ENCODE data around the gene ADAM12. TPM values are rescaled to one million over a fixed set of nuclear protein-coding genes. Genes with fewer than 3 reads are reported as not detected.
"Not testable (repeated sequence)": the region's sequence is repeated elsewhere in the genome, so short reads cannot be mapped to it uniquely, and the experiment has no call there.

The ADAM12 gene
- total RNA-seq, 2 experiments from 2014 or later: 1.2 to 1.5 TPM

GRCh38 chr10:126177417-126178030 lies 210.8 kb downstream of the ADAM12 start:
- no peak for ATAC-seq (ENCODE audit: poor library complexity)
- Histone ChIP-seq H3K36me3 (ENCODE audit: insufficient read depth, low read length) (no peaks in the 10 kb centered on the region), H3K4me1 (ENCODE audit: insufficient read depth, low read length) (no peaks in the 10 kb centered on the region), H3K4me3 (ENCODE audit: low read length) (no peak overlapping the region), H3K27ac (ENCODE audit: low read depth in 1 of 2, low read length in 2 of 2) (no peak overlapping the region), H3K9me3 (ENCODE audit: control insufficient read depth in 1 of 2, insufficient read depth in 1 of 2, low read length in 2 of 2) (peaks cover 0 to 5% of the 10 kb centered on the region in 2 experiments), H3K27me3 (ENCODE audit: control insufficient read depth in 1 of 2, insufficient read depth in 2 of 2, low read length in 2 of 2) (no peaks in the 10 kb centered on the region)
- Mint-ChIP-seq H3K4me1 (ENCODE audit: low read depth) (no peaks in the 10 kb centered on the region), H3K9me3 (peaks cover 2% of the 10 kb centered on the region), H3K27me3 (no peaks in the 10 kb centered on the region), H3K27ac (no peak overlapping the region), H3K36me3 (ENCODE audit: low read depth) (no peaks in the 10 kb centered on the region), H3K4me3 (no peak overlapping the region)
- POLR2A ChIA-PET: no interaction called here
- CTCF ChIA-PET: no interaction called here
- no peak for DNase-seq
- intact Hi-C loops (cut with DNase I, micrococcal nuclease): no loop called here
- TF ChIP-seq CTCF (IDR thresholded peaks at IDR 0.05): no peak

GRCh38 chr10:126175641-126176262 lies 212.5 kb downstream of the ADAM12 start:
- Histone ChIP-seq H3K4me3 (ENCODE audit: low read length) (no peak overlapping the region), H3K4me1 (ENCODE audit: insufficient read depth, low read length) (no peaks in the 10 kb centered on the region), H3K9me3 (ENCODE audit: control insufficient read depth in 1 of 2, insufficient read depth in 1 of 2, low read length in 2 of 2) (peaks cover 0 to 5% of the 10 kb centered on the region in 2 experiments), H3K36me3 (ENCODE audit: insufficient read depth, low read length) (no peaks in the 10 kb centered on the region), H3K27me3 (ENCODE audit: control insufficient read depth in 1 of 2, insufficient read depth in 2 of 2, low read length in 2 of 2) (no peaks in the 10 kb centered on the region), H3K27ac (ENCODE audit: low read depth in 1 of 2, low read length in 2 of 2) (no peak overlapping the region)
- no peak overlapping the region for H3K27ac Mint-ChIP-seq
- POLR2A ChIA-PET: no interaction called here
- no peak overlapping the region for H3K4me3 Mint-ChIP-seq
- ATAC-seq (ENCODE audit: poor library complexity) (no peak), DNase-seq (no peak)
- H3K36me3 Mint-ChIP-seq (ENCODE audit: low read depth): no peaks in the 10 kb centered on the region
- intact Hi-C loops (cut with DNase I, micrococcal nuclease): no loop called here
- no peak for TF ChIP-seq CTCF (IDR thresholded peaks at IDR 0.05)
- no peaks in the 10 kb centered on the region for H3K27me3 Mint-ChIP-seq
- no peaks in the 10 kb centered on the region for H3K4me1 Mint-ChIP-seq (ENCODE audit: low read depth)
- H3K9me3 Mint-ChIP-seq: peaks cover 2% of the 10 kb centered on the region
- CTCF ChIA-PET: no interaction called here

- H3K4me3 ChIP-seq (ENCODE audit: low read length); H3K36me3 Mint-ChIP-seq (ENCODE audit: low read depth); CTCF ChIA-PET; H3K27ac ChIP-seq (ENCODE audit: low read depth in 1 of 2, low read length in 2 of 2); ATAC-seq (ENCODE audit: poor library complexity); H3K36me3 ChIP-seq (ENCODE audit: insufficient read depth, low read length); H3K4me1 ChIP-seq (ENCODE audit: insufficient read depth, low read length); H3K27ac Mint-ChIP-seq; H3K4me3 Mint-ChIP-seq; intact Hi-C loops (cut with DNase I, micrococcal nuclease); H3K27me3 ChIP-seq (ENCODE audit: control insufficient read depth in 1 of 2, insufficient read depth in 2 of 2, low read length in 2 of 2); H3K9me3 ChIP-seq (ENCODE audit: control insufficient read depth in 1 of 2, insufficient read depth in 1 of 2, low read length in 2 of 2); H3K9me3 Mint-ChIP-seq; H3K27me3 Mint-ChIP-seq; H3K4me1 Mint-ChIP-seq (ENCODE audit: low read depth); DNase-seq; POLR2A ChIA-PET: not testable (repeated sequence)
Observed at GRCh38 chr10:126172755-126173154, 215.5 kb downstream of the ADAM12 start.

GRCh38 chr10:126171555-126171954 lies 216.7 kb downstream of the ADAM12 start:
- H3K4me3 ChIP-seq (ENCODE audit: low read length): no peak overlapping the region
- H3K27ac ChIP-seq (ENCODE audit: low read depth in 1 of 2, low read length in 2 of 2): no peak overlapping the region
- ChIA-PET POLR2A (no interaction called here), CTCF (no interaction called here)
- no peaks in the 10 kb centered on the region for H3K27me3 Mint-ChIP-seq
- ATAC-seq (ENCODE audit: poor library complexity) (no peak), DNase-seq (no peak)
- no peaks in the 10 kb centered on the region for H3K27me3 ChIP-seq (ENCODE audit: control insufficient read depth in 1 of 2, insufficient read depth in 2 of 2, low read length in 2 of 2)
- no peaks in the 10 kb centered on the region for H3K36me3 Mint-ChIP-seq (ENCODE audit: low read depth)
- H3K4me1 Mint-ChIP-seq (ENCODE audit: low read depth): no peaks in the 10 kb centered on the region
- H3K4me1 ChIP-seq (ENCODE audit: insufficient read depth, low read length): no peaks in the 10 kb centered on the region
- no peak overlapping the region for H3K27ac Mint-ChIP-seq
- H3K4me3 Mint-ChIP-seq: no peak overlapping the region
- H3K9me3 ChIP-seq (ENCODE audit: control insufficient read depth in 1 of 2, insufficient read depth in 1 of 2, low read length in 2 of 2): peaks cover 0 to 9% of the 10 kb centered on the region in 2 experiments
- intact Hi-C loops (cut with DNase I, micrococcal nuclease): no loop called here
- no peak for TF ChIP-seq CTCF (IDR thresholded peaks at IDR 0.05)
- H3K9me3 Mint-ChIP-seq: peaks cover 2% of the 10 kb centered on the region
- H3K36me3 ChIP-seq (ENCODE audit: insufficient read depth, low read length): no peaks in the 10 kb centered on the region

Measured in CD4-positive, alpha-beta T cell (primary cell).